Mesendoderm (in vitro differentiated cells): ENCODE data around the gene ALPG.
"Not testable (repeated sequence)": the region's sequence is repeated elsewhere in the genome, so short reads cannot be mapped to it uniquely, and the experiment has no call there.

Experiments used
- DNase-seq: peaks from one replicate; pipeline ENCODE4 v3.0.0; 2013
- H2AK5ac ChIP-seq: 2 replicates; pipeline ENCODE4 v1.6.1; 2013; ENCODE audit warnings: low read length, inconsistent platforms
- H2BK120ac ChIP-seq: 2 replicates; pipeline ENCODE4 v1.6.1; 2013; ENCODE audit warnings: low read depth, mild to moderate bottlenecking, low read length, moderate library complexity, mixed read lengths
- H2BK15ac ChIP-seq: replicated peaks from 2 replicates; pipeline ENCODE4 v1.6.1; 2013; ENCODE audit warnings: low read depth, mild to moderate bottlenecking, moderate library complexity
- H2BK5ac ChIP-seq: 2 replicates; pipeline ENCODE4 v1.6.1; 2013; ENCODE audit warnings: low read length, inconsistent platforms
- H3K18ac ChIP-seq: 2 replicates; pipeline ENCODE4 v1.6.1; 2013; ENCODE audit warnings: mild to moderate bottlenecking, low read length, mixed read lengths
- H3K23ac ChIP-seq: one replicate; pipeline ENCODE4 v1.6.1; 2013; ENCODE audit warnings: low read length
- H3K27ac ChIP-seq: 2 replicates; pipeline ENCODE4 v1.5.1; 2013; ENCODE audit warnings: low read depth, mild to moderate bottlenecking, inconsistent platforms, low read length, moderate library complexity
- H3K27me3 ChIP-seq: 2 replicates; pipeline ENCODE4 v1.6.1; 2013; ENCODE audit warnings: low read length, control low read depth, mild to moderate bottlenecking, inconsistent platforms; ENCODE audit not compliant: insufficient read depth, poor library complexity
- H3K36me3 ChIP-seq: 2 replicates; pipeline ENCODE4 v1.6.1; 2013; ENCODE audit warnings: low read length, inconsistent platforms; ENCODE audit not compliant: control insufficient read depth, insufficient read depth
- H3K4ac ChIP-seq: one replicate; pipeline ENCODE4 v1.6.1; 2013; ENCODE audit warnings: low read depth, mild to moderate bottlenecking, low read length, moderate library complexity
- H3K4me1 ChIP-seq: 2 replicates; pipeline ENCODE4 v1.6.1; 2013; ENCODE audit warnings: low read depth, low read length, inconsistent platforms; ENCODE audit not compliant: control insufficient read depth
- H3K4me2 ChIP-seq: 2 replicates; pipeline ENCODE4 v1.6.1; 2013; ENCODE audit warnings: low read length
- H3K4me3 ChIP-seq: 2 replicates; pipeline ENCODE4 v1.5.1; 2013; ENCODE audit warnings: mild to moderate bottlenecking, low read length
- H3K56ac ChIP-seq: one replicate; pipeline ENCODE4 v1.6.1; 2013; ENCODE audit warnings: low read length
- H3K79me1 ChIP-seq: 2 replicates; pipeline ENCODE4 v1.6.1; 2013; ENCODE audit warnings: low read length, inconsistent platforms
- H3K79me2 ChIP-seq: 2 replicates; pipeline ENCODE4 v1.6.1; 2013; ENCODE audit warnings: mild to moderate bottlenecking, low read length; ENCODE audit not compliant: control insufficient read depth, insufficient read depth
- H3K9ac ChIP-seq: 2 replicates; pipeline ENCODE4 v1.6.1; 2013; ENCODE audit warnings: low read length, inconsistent platforms
- H4K5ac ChIP-seq: one replicate; pipeline ENCODE4 v1.6.1; 2013; ENCODE audit warnings: low read length
- H4K8ac ChIP-seq: one replicate; pipeline ENCODE4 v1.6.1; 2013; ENCODE audit warnings: low read depth, mild to moderate bottlenecking, control low read depth, low read length, moderate library complexity
- WGBS: extraction: QIAGEN DNeasy Blood & Tissue Kit; methylation state at CpG from one replicate; pipeline ENCODE4 v1.1.7; 2013; ENCODE audit warnings: low lambda C conversion rate, missing lambda C conversion rate; ENCODE audit not compliant: insufficient coverage; ENCODE audit errors: extremely low coverage; 5-methylcytosine and 5-hydroxymethylcytosine counted together

Gene ALPG

DNA sequence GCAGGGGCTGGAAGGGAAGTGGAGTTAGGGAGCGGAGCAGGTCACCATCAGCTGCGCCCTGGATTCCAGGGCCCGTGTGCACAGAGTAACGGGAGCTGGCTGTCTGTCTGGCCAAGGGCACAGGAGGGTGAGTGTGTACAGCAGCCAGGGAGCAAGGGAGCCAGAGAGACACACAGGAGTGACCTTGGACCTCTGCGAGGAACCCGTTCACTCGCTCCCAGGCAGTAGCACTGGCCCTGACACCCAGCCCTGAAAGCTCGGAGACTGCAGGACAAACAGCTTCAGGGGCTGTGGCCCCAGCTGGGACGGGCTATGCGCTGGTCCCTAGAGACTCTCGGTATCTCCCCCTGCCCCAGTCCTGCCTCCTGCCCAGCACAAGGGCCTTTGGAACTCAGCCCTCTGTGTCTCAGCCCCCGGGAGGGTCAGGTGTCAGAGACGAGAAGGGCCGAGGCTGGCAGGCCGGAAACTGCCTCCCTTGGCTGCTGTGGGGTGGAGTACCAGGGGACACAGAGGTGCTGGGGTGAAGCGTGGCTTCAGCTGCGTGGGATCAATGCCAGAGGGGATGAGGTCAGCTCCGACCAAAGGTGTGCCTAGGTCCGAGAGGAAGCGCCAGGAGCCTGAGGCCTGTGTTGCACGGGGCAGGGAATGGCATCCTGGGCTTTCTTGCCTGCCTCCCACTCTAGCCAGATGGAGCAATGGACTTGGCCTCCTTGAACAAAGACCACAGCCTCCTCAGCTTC lies 37.2 kb downstream of the ALPG start:
- H3K4me1 ChIP-seq, H3K79me2 ChIP-seq, H2BK120ac ChIP-seq, H3K4me3 ChIP-seq, H3K27ac ChIP-seq, H3K4me2 ChIP-seq, H3K9ac ChIP-seq, H2AK5ac ChIP-seq, H3K27me3 ChIP-seq, DNase-seq, H4K5ac ChIP-seq, H3K36me3 ChIP-seq, H4K8ac ChIP-seq, H2BK15ac ChIP-seq, H3K4ac ChIP-seq, H3K18ac ChIP-seq, H3K79me1 ChIP-seq: not testable (repeated sequence)
- no CpG with 5 or more reads among the region's 21 CpGs for WGBS
- peak overlapping the region; percentile 66 for H3K23ac ChIP-seq
- peak overlapping the region; percentile 80 for H3K56ac ChIP-seq
- H2BK5ac ChIP-seq: peak overlapping the region; percentile 73

DNA sequence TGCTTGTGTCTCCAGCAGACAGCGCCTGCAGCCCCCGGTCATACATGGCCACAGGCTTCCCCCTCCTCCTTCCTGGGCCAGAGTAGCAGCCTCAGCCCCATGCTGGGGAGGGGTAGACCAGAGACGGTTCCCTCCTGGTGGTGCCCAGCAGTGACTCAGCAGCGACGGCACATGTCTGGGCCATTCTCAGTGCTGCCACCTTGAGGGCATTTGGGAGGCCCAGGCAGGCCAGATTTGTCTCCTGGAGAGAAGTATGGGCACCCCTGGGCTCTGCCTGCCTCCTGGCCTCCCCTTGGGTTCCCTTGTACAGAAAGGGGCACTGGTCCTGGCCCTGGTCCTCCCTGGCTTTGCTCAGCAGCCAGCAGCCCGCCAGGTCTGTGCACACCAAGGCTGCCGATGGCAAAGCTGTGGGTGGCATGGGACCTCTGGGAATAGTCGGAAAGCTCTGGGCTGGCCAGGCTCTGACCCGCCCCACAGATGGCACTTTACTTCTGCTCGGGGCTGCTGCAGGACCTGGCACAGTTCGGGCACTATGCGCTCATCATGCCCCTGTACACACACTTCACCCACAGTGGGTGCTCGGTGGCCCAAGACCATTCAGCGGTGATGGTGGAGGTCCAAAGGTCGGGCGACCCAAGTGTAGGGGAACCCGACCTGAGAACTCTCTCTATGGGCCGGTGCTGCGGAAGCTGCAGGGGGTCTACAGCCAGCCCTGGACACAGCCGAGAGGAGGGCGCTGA lies 37.9 kb downstream of the ALPG start:
- Histone ChIP-seq H3K36me3 (no peaks in the 10 kb centered on the region), H3K9ac (no peak overlapping the region), H3K56ac (peak overlapping the region; percentile 80), H2BK120ac (no peak overlapping the region), H3K27ac (no peak overlapping the region), H3K23ac (no peak overlapping the region), H3K79me1 (no peaks in the 10 kb centered on the region), H2BK5ac (peak overlapping the region; percentile 73), H2AK5ac (no peak overlapping the region), H3K27me3 (no peaks in the 10 kb centered on the region), H3K4ac (no peak overlapping the region), H3K4me2 (no peak overlapping the region), H3K4me3 (no peak overlapping the region), H3K18ac (no peak overlapping the region), H4K5ac (no peak overlapping the region), H4K8ac (no peak overlapping the region), H3K4me1 (no peaks in the 10 kb centered on the region), H3K79me2 (no peaks in the 10 kb centered on the region), H2BK15ac (no peak overlapping the region)
- DNase-seq: peak; percentile 85
- WGBS: no CpG with 5 or more reads among the region's 21 CpGs

DNA sequence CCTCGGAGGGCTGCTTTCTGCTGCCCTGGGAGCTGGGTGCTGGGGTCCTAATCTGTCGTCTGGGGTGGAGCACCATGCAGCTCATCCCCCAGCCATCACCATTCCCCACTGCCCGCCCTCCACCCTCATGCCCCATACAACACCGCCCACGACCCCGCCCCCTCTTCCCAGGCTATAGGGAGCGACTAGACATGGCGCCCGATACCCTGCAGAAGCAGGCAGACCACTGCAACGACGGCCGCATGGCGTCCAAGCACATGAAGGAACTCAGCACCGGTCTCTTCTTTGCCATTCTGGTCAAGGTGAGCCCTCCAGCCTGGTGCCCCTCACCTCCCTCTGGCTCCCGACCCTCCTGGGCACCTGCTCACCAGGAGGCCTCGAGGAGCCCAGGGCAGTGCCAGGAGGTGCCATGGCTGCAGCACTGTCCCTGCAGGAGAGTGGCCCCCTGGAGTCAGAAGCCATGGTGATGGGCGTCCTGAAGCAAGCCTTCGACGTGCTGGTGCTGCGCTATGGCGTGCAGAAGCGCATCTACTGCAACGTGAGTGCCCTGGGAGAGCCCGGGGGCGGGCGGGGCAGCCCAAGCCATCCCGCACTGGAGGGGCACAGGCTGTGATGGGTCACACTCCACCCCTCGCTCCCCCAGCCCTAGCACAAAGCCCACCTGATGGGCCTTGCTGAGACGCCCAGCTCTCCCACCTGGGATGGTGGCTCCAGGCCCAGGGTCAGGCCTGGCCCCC lies 38.7 kb downstream of the ALPG start:
- H3K9ac ChIP-seq, H2AK5ac ChIP-seq, H4K8ac ChIP-seq, H3K36me3 ChIP-seq, H3K4me2 ChIP-seq, H3K56ac ChIP-seq, H3K79me2 ChIP-seq, H3K4me3 ChIP-seq, H3K4ac ChIP-seq, H2BK15ac ChIP-seq, H2BK5ac ChIP-seq, H4K5ac ChIP-seq, H3K79me1 ChIP-seq, H3K23ac ChIP-seq, H3K18ac ChIP-seq, H2BK120ac ChIP-seq, DNase-seq, H3K27ac ChIP-seq, H3K4me1 ChIP-seq, H3K27me3 ChIP-seq: not testable (repeated sequence)
- no CpG with 5 or more reads among the region's 29 CpGs for WGBS

DNA sequence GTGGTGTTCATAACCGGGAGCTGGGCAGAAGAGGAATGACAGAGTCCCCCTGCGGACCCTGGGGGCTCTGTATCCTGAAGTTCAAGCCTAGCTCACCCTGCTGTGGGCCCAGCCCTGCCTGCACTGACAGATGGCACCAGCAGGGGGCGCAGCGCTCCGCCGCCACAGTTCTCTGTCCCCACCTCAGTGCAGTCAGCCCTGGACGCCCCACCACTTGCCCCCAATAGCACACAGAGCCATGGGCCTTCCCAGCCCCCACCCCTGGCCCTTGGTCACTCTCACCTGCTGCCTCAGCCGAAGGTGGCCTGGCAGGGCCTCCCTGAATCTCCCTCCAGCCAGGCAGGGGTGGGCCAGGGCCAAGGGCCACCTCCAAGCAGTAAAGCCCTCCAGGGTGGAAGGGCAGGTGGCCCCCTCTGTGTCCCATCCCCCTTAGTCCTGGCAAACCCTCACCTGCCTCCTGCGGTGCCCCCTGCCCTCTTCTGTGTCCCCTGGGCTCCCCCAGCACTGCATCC lies 39.7 kb downstream of the ALPG start:
- not testable (repeated sequence) for H3K27ac ChIP-seq, H2BK5ac ChIP-seq, H3K9ac ChIP-seq, H3K56ac ChIP-seq, H2BK15ac ChIP-seq, DNase-seq, H3K4ac ChIP-seq, H4K8ac ChIP-seq, H3K4me3 ChIP-seq, H3K36me3 ChIP-seq, H3K79me1 ChIP-seq, H3K4me2 ChIP-seq, H2BK120ac ChIP-seq, H4K5ac ChIP-seq, H3K4me1 ChIP-seq, H2AK5ac ChIP-seq, H3K79me2 ChIP-seq, H3K27me3 ChIP-seq, H3K23ac ChIP-seq, H3K18ac ChIP-seq
- no CpG with 5 or more reads among the region's 9 CpGs for WGBS

DNA sequence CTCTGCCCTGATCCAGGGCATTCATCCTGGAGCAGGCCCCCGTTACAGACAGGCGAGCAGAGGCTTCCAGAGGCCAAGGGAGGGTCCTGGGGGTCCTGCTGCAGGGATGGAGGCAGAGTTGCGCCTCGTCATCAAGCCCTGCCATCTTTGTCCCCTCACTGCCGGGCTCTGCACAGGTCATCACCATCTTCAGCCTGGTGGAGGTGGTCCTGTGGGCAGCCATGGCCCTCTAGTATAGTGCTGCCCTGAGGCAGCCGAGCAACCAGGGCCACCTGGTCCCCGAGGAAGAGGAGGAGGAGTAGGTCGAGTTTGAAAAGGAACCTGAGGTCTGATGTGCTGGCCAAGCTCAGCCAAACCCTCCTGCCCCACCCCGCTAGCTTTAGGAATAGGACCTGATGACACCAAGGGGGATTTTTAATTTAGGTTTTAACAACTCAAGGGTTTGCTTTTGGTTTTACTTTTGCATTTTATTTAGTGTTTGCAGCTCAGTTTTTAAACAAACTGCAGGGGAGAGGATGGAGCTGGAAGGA lies 40.5 kb downstream of the ALPG start:
- Histone ChIP-seq H2BK15ac (no peak overlapping the region), H3K23ac (no peak overlapping the region), H3K9ac (no peak overlapping the region), H3K4me3 (no peak overlapping the region), H3K4me1 (no peaks in the 10 kb centered on the region), H3K4ac (no peak overlapping the region), H3K36me3 (no peaks in the 10 kb centered on the region), H3K79me2 (no peaks in the 10 kb centered on the region), H3K27ac (no peak overlapping the region), H4K8ac (no peak overlapping the region), H2BK5ac (no peak overlapping the region), H3K79me1 (no peaks in the 10 kb centered on the region), H3K4me2 (no peak overlapping the region), H2BK120ac (no peak overlapping the region), H2AK5ac (no peak overlapping the region), H3K27me3 (no peaks in the 10 kb centered on the region), H3K18ac (no peak overlapping the region), H3K56ac (no peak overlapping the region), H4K5ac (no peak overlapping the region)
- WGBS: no CpG with 5 or more reads among the region's 9 CpGs
- DNase-seq: no peak
